ENCODE results near the gene CROCC2. TPM values are rescaled to one million over a fixed set of nuclear protein-coding genes. Genes with fewer than 3 reads are reported as not detected.
A peak's percentile ranks its signal among the peaks of the same experiment; 100 is the strongest.

Gene CROCC2
- total and polyA plus RNA-seq, 2 of the 13 experiments (the other 11 are each of a cell fraction or from before 2014, with no cell fraction given): not detected

GRCh38 chr2:240968731-240969624, 62.8 kb downstream of the CROCC2 start (continued):
- TF ChIP-seq ZSCAN5A (CRISPR knock-in tag; IDR thresholded peaks at IDR 0.05; ENCODE audit: borderline replicate concordance): no peak
- TF ChIP-seq PITX1 (CRISPR knock-in tag; IDR thresholded peaks at IDR 0.05): peak; percentile 65; the same call in 1 of the 2 replicates
- TF ChIP-seq MLXIP (CRISPR knock-in tag; IDR thresholded peaks at IDR 0.05; ENCODE audit: borderline replicate concordance): no peak
- TF ChIP-seq MTF1 (CRISPR knock-in tag; IDR thresholded peaks at IDR 0.05): no peak
- no peak for TF ChIP-seq CCAR2 (optimal IDR thresholded peaks at IDR 0.05; ENCODE audit: low read depth, low read length)

- Histone ChIP-seq H3K79me2 (ENCODE audit: insufficient read depth, low read length) (no peaks in the 10 kb centered on the region), H3K27me3 (ENCODE audit: control insufficient read depth in 1 of 2, insufficient read depth in 2 of 2, low read length in 2 of 2) (peaks cover 9 to 44% of the 10 kb centered on the region in 2 experiments; a peak in 4 of 5 replicates), H3K36me3 (replicated peaks in 1 of 2; ENCODE audit: control insufficient read depth in 1 of 2, insufficient read depth in 2 of 2, low read length in 2 of 2) (no peaks in the 10 kb centered on the region), H2AFZ (ENCODE audit: low read length) (no peak overlapping the region), H3K9me3 (ENCODE audit: low read length) (no peaks in the 10 kb centered on the region), H3K9ac (ENCODE audit: insufficient read depth, low read depth, low read length) (no peak overlapping the region), H3K27ac (ENCODE audit: extremely low read length, insufficient read depth, low read length) (no peak overlapping the region), H4K20me1 (ENCODE audit: insufficient read depth, low read length) (no peaks in the 10 kb centered on the region), H3K4me1 (ENCODE audit: insufficient read depth, low read length) (peaks cover 62% of the 10 kb centered on the region), H3K4me3 (replicated peaks in 1 of 3; ENCODE audit: insufficient read depth in 1 of 3, low read depth in 2 of 3, low read length in 3 of 3) (no peak overlapping the region), H3K4me2 (ENCODE audit: low read depth, low read length) (no peak overlapping the region)
- FAIRE-seq: peak; percentile 44
- WGBS (ENCODE audit: low lambda C conversion rate): 55% methylated on average over 3 of the region's 3 CpGs
- in situ Hi-C loops (cut with HindIII; ENCODE audit: extremely low pct_ligation_motif_present, low pct_unique_long_range_greater_than_20kb): no loop called here
- BruUV-seq (replicated peaks): no TSS peak
- intact Hi-C loops (cut with micrococcal nuclease; ENCODE audit: unreplicated experiment): no loop called here
- CTCF ChIA-PET (ENCODE audit: low intra/inter-chr PET ratio, low total read pairs): no interaction called here
- POLR2A ChIA-PET: no interaction called here
- no peak for ATAC-seq
- no peak for DNase-seq (ENCODE audit: low spot score)
- TF ChIP-seq FOXO4 (CRISPR knock-in tag; conservative IDR thresholded peaks at IDR 0.05) (no peak), ZNF766 (CRISPR knock-in tag; IDR thresholded peaks at IDR 0.05; ENCODE audit: borderline replicate concordance) (no peak), ZNF564 (CRISPR knock-in tag; IDR thresholded peaks at IDR 0.05) (no peak), ZNF781 (CRISPR knock-in tag; IDR thresholded peaks at IDR 0.05; ENCODE audit: borderline replicate concordance, not compliant biosample characterization) (no peak), BORCS8-MEF2B (CRISPR knock-in tag; IDR thresholded peaks at IDR 0.05) (no peak), ARID5B (CRISPR knock-in tag; IDR thresholded peaks at IDR 0.05) (no peak)
These were observed 64.0 kb downstream of the CROCC2 start for GRCh38 chr2:240970104-240970503.

Measured in HepG2 (cell line).